HG03139 (cell line): ENCODE data around the gene NHSL1.

Experiments used
- ATAC-seq: cut with Tn5 transposase; IDR thresholded peaks from one replicate; pipeline ENCODE4 v1.9.1; 2021; ENCODE audit not compliant: unreplicated experiment

The NHSL1 gene, protein sequence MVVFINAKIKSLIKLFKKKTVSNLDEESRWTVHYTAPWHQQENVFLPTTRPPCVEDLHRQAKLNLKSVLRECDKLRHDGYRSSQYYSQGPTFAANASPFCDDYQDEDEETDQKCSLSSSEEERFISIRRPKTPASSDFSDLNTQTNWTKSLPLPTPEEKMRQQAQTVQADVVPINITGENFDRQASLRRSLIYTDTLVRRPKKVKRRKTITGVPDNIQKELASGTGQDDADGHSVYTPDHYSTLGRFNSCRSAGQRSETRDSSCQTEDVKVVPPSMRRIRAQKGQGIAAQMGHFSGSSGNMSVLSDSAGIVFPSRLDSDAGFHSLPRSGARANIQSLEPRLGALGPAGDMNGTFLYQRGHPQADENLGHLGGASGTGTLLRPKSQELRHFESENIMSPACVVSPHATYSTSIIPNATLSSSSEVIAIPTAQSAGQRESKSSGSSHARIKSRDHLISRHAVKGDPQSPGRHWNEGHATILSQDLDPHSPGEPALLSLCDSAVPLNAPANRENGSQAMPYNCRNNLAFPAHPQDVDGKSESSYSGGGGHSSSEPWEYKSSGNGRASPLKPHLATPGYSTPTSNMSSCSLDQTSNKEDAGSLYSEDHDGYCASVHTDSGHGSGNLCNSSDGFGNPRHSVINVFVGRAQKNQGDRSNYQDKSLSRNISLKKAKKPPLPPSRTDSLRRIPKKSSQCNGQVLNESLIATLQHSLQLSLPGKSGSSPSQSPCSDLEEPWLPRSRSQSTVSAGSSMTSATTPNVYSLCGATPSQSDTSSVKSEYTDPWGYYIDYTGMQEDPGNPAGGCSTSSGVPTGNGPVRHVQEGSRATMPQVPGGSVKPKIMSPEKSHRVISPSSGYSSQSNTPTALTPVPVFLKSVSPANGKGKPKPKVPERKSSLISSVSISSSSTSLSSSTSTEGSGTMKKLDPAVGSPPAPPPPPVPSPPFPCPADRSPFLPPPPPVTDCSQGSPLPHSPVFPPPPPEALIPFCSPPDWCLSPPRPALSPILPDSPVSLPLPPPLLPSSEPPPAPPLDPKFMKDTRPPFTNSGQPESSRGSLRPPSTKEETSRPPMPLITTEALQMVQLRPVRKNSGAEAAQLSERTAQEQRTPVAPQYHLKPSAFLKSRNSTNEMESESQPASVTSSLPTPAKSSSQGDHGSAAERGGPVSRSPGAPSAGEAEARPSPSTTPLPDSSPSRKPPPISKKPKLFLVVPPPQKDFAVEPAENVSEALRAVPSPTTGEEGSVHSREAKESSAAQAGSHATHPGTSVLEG (N-terminal part only)

DNA sequence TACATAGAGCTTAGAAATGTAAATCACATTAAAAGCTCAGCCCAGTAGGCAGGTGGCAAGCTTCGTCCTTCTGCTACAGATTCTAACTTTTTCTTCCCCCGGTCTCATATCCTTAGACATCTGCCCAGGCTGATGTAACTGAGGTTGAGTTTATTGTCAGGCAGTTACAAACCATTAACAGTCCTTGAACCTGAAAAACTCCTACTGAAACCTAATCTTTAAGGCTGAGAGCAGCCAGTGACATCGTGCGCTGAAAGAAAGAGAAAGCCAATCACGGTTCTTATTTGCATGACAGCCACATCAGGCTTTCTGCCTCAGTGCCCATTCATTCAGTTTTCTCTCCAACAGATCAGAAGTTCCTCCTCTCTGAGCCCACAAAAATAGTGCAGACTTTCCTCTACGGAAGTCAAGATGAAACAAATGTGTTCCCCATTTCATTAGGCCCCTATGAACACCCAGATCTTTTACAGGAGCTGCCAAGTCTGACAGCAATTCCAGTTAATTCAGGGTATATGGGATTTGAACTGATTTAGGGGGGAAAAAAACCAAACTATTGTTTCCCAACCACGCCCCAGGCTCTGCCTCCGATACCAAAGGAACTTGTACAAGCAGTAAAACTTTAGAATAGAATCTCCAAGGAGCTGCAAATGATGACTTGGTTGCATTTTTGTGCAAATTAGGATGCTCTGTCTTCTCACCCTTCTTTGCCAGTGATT, at the start of gene NHSL1:
Gene NHSL1 (minus strand): TSS at position 192 of the 716 bp plus-strand sequence. CDS start 204 bp downstream, outside the sequence.
- peak; percentile 99 for ATAC-seq

GRCh38 chr6:138546733-138547185, 47.5 kb upstream of the NHSL1 start:
- ATAC-seq = no peak

DNA sequence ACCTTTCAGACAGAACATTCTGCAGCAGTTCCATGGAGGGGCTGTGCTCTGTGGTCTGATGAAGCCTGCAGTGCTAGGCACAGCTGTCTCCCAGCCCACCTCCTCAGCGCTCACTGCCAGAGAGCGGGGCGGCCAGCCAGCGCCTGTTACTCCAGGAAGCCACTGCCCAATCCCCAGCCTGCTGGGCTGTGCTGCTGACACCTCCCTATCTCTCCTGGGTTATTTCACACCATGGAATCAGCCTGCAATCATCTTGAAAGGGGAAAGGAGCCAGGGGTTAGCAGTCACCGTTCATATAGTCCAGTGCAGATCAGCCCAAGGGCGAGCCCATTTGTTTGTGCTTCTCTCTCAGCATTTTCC, 46.3 kb upstream of the NHSL1 start:
- no peak for ATAC-seq

- no peak for ATAC-seq
Measured at GRCh38 chr6:138544501-138544900, 45.2 kb upstream of the NHSL1 start.

- ATAC-seq = no peak
Measured at GRCh38 chr6:138543657-138544056, 44.4 kb upstream of the NHSL1 start.

DNA sequence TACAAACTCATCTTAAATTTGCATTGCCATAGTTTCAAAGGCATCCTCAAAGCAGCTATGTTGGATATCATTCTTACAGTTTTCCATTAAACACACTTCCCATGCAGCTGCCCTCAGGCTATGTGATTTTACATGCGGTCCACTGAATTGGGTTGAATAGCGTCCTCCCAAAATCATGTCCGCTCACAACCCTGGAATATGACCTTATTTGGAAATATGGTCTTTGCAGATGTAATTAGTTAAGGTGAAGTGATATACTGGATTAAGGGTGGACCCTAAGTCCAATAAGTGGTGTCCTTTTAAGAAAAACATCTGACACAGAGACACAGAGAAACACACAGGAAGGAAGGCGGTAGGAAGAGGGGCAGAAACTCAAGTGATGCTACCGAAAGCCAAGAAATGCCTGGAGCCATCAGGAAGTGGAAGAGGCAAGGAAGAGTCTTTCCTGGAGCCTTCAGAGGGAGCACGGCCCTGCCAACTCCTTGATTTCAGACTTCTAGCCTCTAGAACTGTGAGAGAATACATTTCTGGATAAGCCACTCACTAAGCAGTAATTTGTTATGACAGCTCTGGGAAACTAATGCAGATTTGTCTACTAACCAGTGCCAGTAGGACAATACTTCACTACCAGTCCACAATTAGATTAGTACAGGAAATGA, 42.7 kb upstream of the NHSL1 start:
- ATAC-seq = no peak

DNA sequence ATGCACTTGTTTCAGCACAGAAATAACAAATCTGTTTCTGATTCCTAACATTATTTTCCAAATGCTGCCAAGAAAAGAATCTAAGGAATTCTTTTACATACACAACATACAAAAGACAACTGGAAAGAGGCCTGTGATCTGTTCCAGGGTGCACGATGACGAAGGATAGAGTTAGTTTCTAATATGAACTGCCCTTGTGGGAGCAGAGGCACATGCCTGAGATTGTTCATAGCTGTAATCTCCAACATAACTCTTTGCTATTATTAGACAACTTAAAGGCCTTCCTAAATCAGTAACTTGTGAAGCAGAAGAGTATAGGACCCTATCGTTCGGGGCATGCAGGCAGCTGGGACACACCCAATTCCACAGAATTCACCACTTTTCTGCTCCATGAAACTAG, 41.2 kb upstream of the NHSL1 start:
- ATAC-seq = no peak

- no peak for ATAC-seq
Measured at GRCh38 chr6:138539876-138540275, 40.6 kb upstream of the NHSL1 start.

DNA sequence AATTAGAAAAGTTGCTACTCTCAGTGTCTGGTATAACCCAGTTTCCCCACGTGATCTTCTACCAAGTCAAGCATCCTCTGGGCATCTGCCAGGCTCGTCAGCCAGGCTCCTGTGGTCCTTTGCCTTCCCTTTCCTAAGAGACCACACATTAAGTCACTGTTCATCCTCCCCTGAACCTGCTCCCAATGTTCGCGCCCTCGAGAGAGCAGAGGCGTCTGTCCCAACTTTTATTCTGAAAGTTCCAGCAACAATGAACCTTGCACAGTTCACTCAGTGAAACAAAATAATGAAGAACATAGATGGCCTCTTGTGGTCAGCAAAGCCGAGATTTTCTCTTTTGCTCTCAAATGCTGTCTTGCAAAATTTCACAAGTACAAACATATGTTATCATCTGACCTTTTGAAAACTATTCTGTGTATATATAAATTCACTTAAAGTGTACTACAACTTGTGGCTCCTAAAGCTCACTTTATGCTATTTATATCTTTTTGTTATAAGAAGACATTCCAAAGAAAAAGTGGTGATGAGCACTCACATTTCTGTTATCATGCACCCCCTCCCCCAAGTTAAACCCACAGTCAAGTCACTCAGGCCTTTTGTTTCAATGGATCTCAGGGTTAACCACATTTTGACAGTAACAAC, 39.2 kb upstream of the NHSL1 start:
- no peak for ATAC-seq

GRCh38 chr6:138537106-138537505, 37.8 kb upstream of the NHSL1 start:
- no peak for ATAC-seq

- no peak for ATAC-seq
Measured at GRCh38 chr6:138535728-138536455, 36.6 kb upstream of the NHSL1 start.

DNA sequence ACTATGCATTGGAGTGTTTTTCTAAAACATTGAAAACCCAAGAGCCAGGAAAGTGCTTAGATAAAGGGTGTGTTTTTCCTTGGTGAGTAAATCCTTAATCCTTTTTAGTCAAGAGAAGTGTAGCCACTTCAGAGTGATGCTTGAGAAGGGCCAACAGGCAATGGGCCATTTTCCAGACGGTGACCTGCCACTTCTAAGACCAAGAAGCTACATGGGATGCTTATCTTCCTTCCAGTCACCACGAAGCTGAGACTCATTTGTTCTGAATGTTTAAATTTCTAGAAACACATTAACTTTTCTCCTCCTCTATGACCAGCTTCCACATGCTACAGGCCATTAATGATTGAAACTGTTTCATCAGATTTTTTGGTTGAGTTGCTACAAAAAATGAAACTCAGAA, 34.4 kb upstream of the NHSL1 start:
- ATAC-seq = no peak

DNA sequence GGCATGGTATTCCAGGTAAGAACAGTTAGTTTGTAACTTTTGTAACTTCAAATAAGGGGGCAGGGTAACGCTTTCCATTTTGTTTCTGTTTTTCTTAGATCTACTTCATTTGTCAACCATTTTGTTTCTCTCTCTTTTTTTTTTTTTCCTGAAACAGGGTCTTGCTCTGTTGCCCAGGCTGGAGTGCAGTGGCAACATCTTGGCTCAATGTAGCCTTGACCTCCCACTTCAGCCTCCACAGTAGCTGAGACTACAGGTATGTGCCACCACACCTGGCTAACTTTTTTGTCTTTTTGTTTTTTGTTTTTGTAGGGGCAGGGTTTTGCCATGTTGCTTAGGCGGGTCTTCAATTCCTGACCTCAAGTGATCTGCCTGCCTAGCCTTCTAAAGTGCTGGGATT, 32.1 kb upstream of the NHSL1 start:
- ATAC-seq = no peak

DNA sequence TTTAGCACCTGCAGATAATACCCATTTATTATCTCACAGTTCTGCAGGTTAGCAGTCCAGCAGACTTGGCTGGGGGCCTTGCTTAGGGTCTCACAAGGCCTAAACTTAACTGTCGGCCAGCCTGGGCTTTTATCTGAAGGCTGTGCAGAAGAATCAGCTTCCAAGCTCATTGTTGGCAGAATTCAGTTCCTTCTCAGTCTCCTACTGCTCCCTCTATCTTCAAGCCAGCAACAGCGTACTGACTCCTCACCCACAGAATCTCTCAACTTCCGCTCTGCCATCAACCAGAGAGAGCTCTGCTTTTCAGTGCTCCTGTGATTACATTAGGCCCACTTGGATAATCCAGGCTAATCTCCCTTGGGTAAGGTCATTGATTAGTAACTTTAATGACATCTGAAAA, 30.2 kb upstream of the NHSL1 start:
- ATAC-seq = no peak

- no peak for ATAC-seq
Measured at GRCh38 chr6:138528956-138529355, 29.7 kb upstream of the NHSL1 start.

- no peak for ATAC-seq
Measured at GRCh38 chr6:138528137-138528536, 28.8 kb upstream of the NHSL1 start.

GRCh38 chr6:138527411-138528088, 28.3 kb upstream of the NHSL1 start:
- no peak for ATAC-seq

- ATAC-seq = no peak
Measured at GRCh38 chr6:138526822-138527235, 27.5 kb upstream of the NHSL1 start.
